Measurements from ENCODE around the gene KCNJ6. TPM values are rescaled to one million over a fixed set of nuclear protein-coding genes. Genes with fewer than 3 reads are reported as not detected.
"Not testable (repeated sequence)": the region's sequence is repeated elsewhere in the genome, so short reads cannot be mapped to it uniquely, and the experiment has no call there.

The KCNJ6 gene
- total and polyA plus RNA-seq, 8 donors, result under 0.01 to 1.3 (median 0.29) TPM; not detected in 3

DNA sequence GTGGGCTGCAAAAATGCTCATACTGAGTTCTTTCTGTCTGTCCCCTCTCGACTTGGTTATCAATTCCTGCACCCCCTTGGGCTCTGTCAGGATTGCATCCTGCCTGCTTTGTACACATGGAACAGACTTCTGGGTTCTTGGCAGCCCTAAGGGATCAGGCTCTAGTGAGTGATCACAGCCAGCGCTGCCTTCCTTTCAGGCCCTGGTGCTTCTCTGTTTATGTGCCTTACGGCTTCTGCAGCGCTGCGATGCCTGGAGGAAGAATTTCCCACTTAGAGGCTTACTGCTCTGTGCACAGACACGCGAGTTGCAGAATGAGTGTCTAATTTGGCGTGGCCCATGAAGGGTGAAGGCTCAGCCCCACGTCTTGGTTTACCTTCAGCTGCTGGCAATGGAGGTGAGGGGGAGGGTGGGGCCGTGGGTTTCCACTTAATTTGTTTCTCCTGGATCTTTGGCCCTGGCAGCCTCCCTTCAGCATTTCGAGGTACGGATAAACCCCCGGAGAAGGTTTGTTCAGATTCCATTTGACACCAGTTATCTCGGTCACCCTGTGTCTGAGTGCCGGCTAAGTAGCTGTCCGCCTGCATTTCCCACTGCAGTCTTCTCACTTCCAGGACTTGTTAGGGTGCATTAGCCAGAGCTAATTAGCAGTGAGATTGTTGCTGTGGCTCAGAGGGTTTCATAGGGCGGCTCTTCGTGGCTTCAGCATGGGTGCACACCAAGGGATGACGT, 322.4 kb downstream of the KCNJ6 start:
- no peaks in the 10 kb centered on the region for H3K36me3 ChIP-seq

GRCh38 chr21:37593015-37593414, 323.2 kb downstream of the KCNJ6 start:
- Histone ChIP-seq H3K4me1 (no peaks in the 10 kb centered on the region), H3K36me3 (no peaks in the 10 kb centered on the region), H3K4me3 (no peak overlapping the region), H3K9me3 (no peaks in the 10 kb centered on the region), H3K27me3 (no peaks in the 10 kb centered on the region), H3K27ac (no peak overlapping the region)
- intact Hi-C loops (cut with DNase I; ENCODE audit: low total_unique reads), result no loop called here
- TF ChIP-seq EP300 (IDR thresholded peaks at IDR 0.05) (no peak), POLR2A (IDR thresholded peaks at IDR 0.05) (no peak), CTCF (IDR thresholded peaks at IDR 0.05) (no peak), POLR2AphosphoS5 (IDR thresholded peaks at IDR 0.05) (no peak)
- 72 to 80% (median 73%) methylated on average over 5 of the region's 5 CpGs for WGBS, 5 donors
- DNase-seq, result peak in 1 of 2 donors; percentile 20

More for the DNA sequence above, 322.4 kb downstream of the KCNJ6 start:
- TF ChIP-seq POLR2AphosphoS5 (IDR thresholded peaks at IDR 0.05) (no peak), CTCF (IDR thresholded peaks at IDR 0.05) (no peak), POLR2A (IDR thresholded peaks at IDR 0.05) (no peak), EP300 (IDR thresholded peaks at IDR 0.05) (no peak)
- Histone ChIP-seq H3K27me3 (no peaks in the 10 kb centered on the region), H3K4me3 (no peak overlapping the region), H3K4me1 (no peaks in the 10 kb centered on the region), H3K27ac (no peak overlapping the region), H3K9me3 (no peaks in the 10 kb centered on the region)
- intact Hi-C loops (cut with DNase I; ENCODE audit: low total_unique reads), result no loop called here
- 62 to 80% (median 71%) methylated on average over 17 to 19 of the region's 19 CpGs for WGBS, 5 donors
- no peak for DNase-seq

GRCh38 chr21:37592496-37592895, 323.8 kb downstream of the KCNJ6 start:
- intact Hi-C loops (cut with DNase I; ENCODE audit: low total_unique reads), result no loop called here
- 55 to 69% (median 56%) methylated on average over 4 of the region's 4 CpGs for WGBS, 5 donors
- no peaks in the 10 kb centered on the region for H3K27me3 ChIP-seq

GRCh38 chr21:37591994-37592393, 324.3 kb downstream of the KCNJ6 start:
- H3K4me1 ChIP-seq; H3K9me3 ChIP-seq; H3K27me3 ChIP-seq; intact Hi-C loops (cut with DNase I; ENCODE audit: low total_unique reads); H3K4me3 ChIP-seq; DNase-seq; H3K36me3 ChIP-seq; H3K27ac ChIP-seq: not testable (repeated sequence)
- 89 to 92% (median 92%) methylated on average over 12 of the region's 12 CpGs for WGBS, 5 donors

More at GRCh38 chr21:37592496-37592895, 323.8 kb downstream of the KCNJ6 start:
- no peaks in the 10 kb centered on the region for H3K36me3 ChIP-seq
- H3K4me3 ChIP-seq, result no peak overlapping the region
- H3K9me3 ChIP-seq, result no peaks in the 10 kb centered on the region
- no peaks in the 10 kb centered on the region for H3K4me1 ChIP-seq
- no peak overlapping the region for H3K27ac ChIP-seq
- DNase-seq, result no peak
- TF ChIP-seq CTCF (IDR thresholded peaks at IDR 0.05) (no peak), EP300 (IDR thresholded peaks at IDR 0.05) (no peak), POLR2A (IDR thresholded peaks at IDR 0.05) (no peak), POLR2AphosphoS5 (IDR thresholded peaks at IDR 0.05) (no peak)

DNA sequence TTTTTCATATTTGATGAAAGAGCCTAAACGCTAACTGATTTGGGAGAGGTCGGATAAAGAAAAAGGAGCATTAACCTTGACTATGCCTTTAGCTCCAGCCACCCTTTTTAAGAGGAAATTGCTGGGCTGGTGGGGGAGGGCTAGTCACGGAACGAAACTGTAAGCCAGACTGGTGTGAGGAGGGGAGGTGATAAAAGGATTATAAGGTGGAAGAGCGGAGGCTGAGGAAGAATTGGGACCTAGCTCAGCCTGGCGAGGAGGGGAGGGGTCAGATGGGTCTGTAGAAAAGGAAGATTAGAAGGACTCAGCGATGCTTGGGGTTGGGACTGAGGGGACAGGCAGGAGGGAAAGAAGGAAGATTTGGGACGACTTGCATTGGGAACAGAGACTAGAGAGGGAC, 325.4 kb downstream of the KCNJ6 start:
- intact Hi-C loops (cut with DNase I; ENCODE audit: low total_unique reads); H3K9me3 ChIP-seq; DNase-seq; H3K36me3 ChIP-seq; H3K4me3 ChIP-seq; H3K27ac ChIP-seq; H3K27me3 ChIP-seq; H3K4me1 ChIP-seq: not testable (repeated sequence)
- WGBS, 5 donors, result 72 to 80% (median 75%) methylated on average over 8 of the region's 8 CpGs

DNA sequence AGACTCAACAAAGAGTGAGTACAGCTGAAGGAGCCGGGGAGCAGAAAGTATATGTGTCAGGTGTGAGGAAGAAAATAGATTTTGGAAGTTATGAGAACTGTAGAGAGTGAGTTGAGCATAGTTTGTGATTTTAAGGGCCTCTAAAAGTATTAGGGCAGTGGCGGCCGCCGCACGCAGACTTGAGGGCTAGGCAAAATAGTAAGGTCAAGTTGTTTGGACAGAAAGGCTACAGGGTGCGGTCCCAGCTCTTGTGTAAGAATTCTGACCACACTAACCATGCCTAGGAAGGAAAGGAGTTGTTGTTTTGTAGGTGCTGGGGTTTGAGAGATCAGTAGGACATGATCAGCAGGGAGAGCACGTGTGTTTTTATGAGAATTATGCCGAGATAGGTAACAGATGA, 327.6 kb downstream of the KCNJ6 start:
- H3K36me3 ChIP-seq; H3K9me3 ChIP-seq; H3K4me3 ChIP-seq; H3K27ac ChIP-seq; intact Hi-C loops (cut with DNase I; ENCODE audit: low total_unique reads); H3K4me1 ChIP-seq; H3K27me3 ChIP-seq; DNase-seq: not testable (repeated sequence)
- 88 to 93% (median 90%) methylated on average over 7 to 8 of the region's 8 CpGs for WGBS, 5 donors
